Natural killer cell (primary cell): ENCODE results near the gene SNRPA. TPM values are rescaled to one million over a fixed set of nuclear protein-coding genes. Genes with fewer than 3 reads are reported as not detected.

Source experiments
- ATAC-seq, 3 donors: fragments of 150-1000 bp in 2 of 3; fragments of 200-7000 bp in 1 of 3; cut with Tn5 transposase; 1 replicate in 1 of 3; 2 replicates in 2 of 3; pipeline ENCODE4 v1.10.0; 2021; ENCODE audit warnings: mild to moderate bottlenecking in 2 of 3, moderate library complexity in 2 of 3
- DNase-seq, 2 donors: peaks; one replicate each; pipeline versions ENCODE4 v3.0.0 to v3.0.0-alpha.2; 2013 to 2021; ENCODE audit warnings: mixed read lengths in 1 of 2
- H3K27ac ChIP-seq: one replicate; pipeline ENCODE4 v1.5.1; 2013; ENCODE audit warnings: mild to moderate bottlenecking, low read length
- H3K27me3 ChIP-seq: one replicate; pipeline ENCODE4 v1.6.1; 2013; ENCODE audit warnings: low read length; ENCODE audit not compliant: control insufficient read depth, insufficient read depth
- H3K36me3 ChIP-seq: one replicate; pipeline ENCODE4 v1.6.1; 2013; ENCODE audit warnings: low read length; ENCODE audit not compliant: control insufficient read depth, insufficient read depth
- H3K4me1 ChIP-seq: one replicate; pipeline ENCODE4 v1.6.1; 2013; ENCODE audit warnings: low read length; ENCODE audit not compliant: control insufficient read depth, insufficient read depth
- H3K4me3 ChIP-seq: one replicate; pipeline ENCODE4 v1.5.1; 2013; ENCODE audit warnings: low read length
- H3K9me3 ChIP-seq: one replicate; pipeline ENCODE4 v1.6.1; 2013; ENCODE audit warnings: low read length; ENCODE audit not compliant: control insufficient read depth, insufficient read depth
- H3K27ac Mint-ChIP-seq, 2 donors: one replicate each; pipeline ENCODE4 v1.8.0; 2022; ENCODE audit warnings: mild to moderate bottlenecking in 2 of 2, mixed read lengths in 2 of 2, moderate library complexity in 1 of 2
- H3K27me3 Mint-ChIP-seq, 2 donors: one replicate each; pipeline ENCODE4 v1.8.0; 2022; ENCODE audit warnings: low read depth in 2 of 2, mixed read lengths in 2 of 2
- H3K36me3 Mint-ChIP-seq: one replicate; pipeline ENCODE4 v1.8.0; 2022; ENCODE audit warnings: mixed read lengths
- H3K4me1 Mint-ChIP-seq, 2 donors: one replicate each; pipeline ENCODE4 v1.8.0; 2022; ENCODE audit warnings: mixed read lengths in 2 of 2
- H3K4me3 Mint-ChIP-seq: one replicate; pipeline ENCODE4 v1.8.0; 2022; ENCODE audit warnings: mild to moderate bottlenecking, moderate library complexity, mixed read lengths
- H3K9me3 Mint-ChIP-seq, 2 donors: one replicate each; pipeline ENCODE4 v1.8.0; 2022; ENCODE audit warnings: mixed read lengths in 2 of 2
- CTCF ChIP-seq: fragments of 200-600 bp; IDR thresholded peaks from one replicate; pipeline ENCODE4 v1.8.0; 2022; ENCODE audit warnings: antibody characterized with exemption
- WGBS: methylation state at CpG from one replicate; pipeline ENCODE4 v1.1.7; 2013; ENCODE audit warnings: missing lambda C conversion rate; ENCODE audit not compliant: insufficient coverage; 5-methylcytosine and 5-hydroxymethylcytosine counted together
- intact Hi-C: fragments of 100-400 bp; cut with micrococcal nuclease; formaldehyde crosslinking; loops from one replicate; pipeline ENCODE4 v1.14.2; 2022
- total RNA-seq, 4 donors: library from RNA; stranded (reverse); fragments of 120-200 nt in 1 of 4; gene quantifications; one replicate each; pipeline versions ENCODE4 v1.2.3 to v1.2.4, GENCODE V29; 2013 to 2022

The SNRPA gene
- total RNA-seq, 3 donors from 2014 or later (not counting 1 experiment from before 2014, with no cell fraction given), result 56.2 to 65.9 (median 60.9) TPM

- peak overlapping the region; percentile 93 for H3K4me3 Mint-ChIP-seq
- H3K27me3 ChIP-seq, result no peaks in the 10 kb centered on the region
- peak overlapping the region; percentile 35 for H3K4me3 ChIP-seq
- DNase-seq (peak; percentile 93 to 96), ATAC-seq (peak; percentile 61 to 82 (median 72))
- H3K27me3 Mint-ChIP-seq, result no peaks in the 10 kb centered on the region
- TF ChIP-seq CTCF, result no peak
- peak overlapping the region; percentile 99 for H3K27ac Mint-ChIP-seq
- H3K9me3 Mint-ChIP-seq, result no peaks in the 10 kb centered on the region
- no peaks in the 10 kb centered on the region for H3K36me3 Mint-ChIP-seq
- H3K4me1 ChIP-seq, result peaks cover 53% of the 10 kb centered on the region
- intact Hi-C loops, result loop anchor here (1.0 to 5.0 kb wide), 3 partner anchors 24 to 42 kb away; partner anchors contain the start of genes ACTMAP and NUMBL
- WGBS, result 2% methylated on average over 31 of the region's 31 CpGs
- H3K9me3 ChIP-seq, result no peaks in the 10 kb centered on the region
- H3K4me1 Mint-ChIP-seq, result peaks cover 40 to 59% of the 10 kb centered on the region in 2 donors
- peak overlapping the region; percentile 92 for H3K27ac ChIP-seq
- H3K36me3 ChIP-seq, result peaks cover 9% of the 10 kb centered on the region
These were observed 36.3 kb upstream of the SNRPA start for GRCh38 chr19:40714441-40715299.

DNA sequence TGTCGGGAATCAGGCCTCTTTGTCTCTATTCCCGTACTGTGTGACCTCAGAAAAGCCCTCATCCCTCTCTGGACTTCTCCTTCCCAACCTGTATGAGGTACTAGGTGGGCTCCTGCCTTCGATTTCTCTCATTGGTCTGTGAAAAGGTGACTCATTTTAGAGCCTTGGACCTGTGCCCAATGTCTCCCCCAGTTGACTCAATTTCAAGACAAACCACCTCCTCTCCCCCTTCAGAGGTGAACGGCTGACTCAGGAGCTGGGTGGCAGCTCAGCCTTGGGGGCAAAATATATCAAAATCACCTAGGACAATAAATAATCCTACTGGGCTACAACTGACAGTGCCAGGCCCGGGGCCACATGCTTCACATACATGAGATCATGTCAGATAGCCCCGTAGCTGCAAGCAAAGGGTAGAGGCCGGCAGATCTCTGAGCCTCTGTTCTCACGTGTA is 34.9 kb upstream of the SNRPA start:
- no peaks in the 10 kb centered on the region for H3K36me3 Mint-ChIP-seq
- TF ChIP-seq CTCF, result no peak
- ATAC-seq (peak in 1 of 3 donors; percentile 19), DNase-seq (peak; percentile 64 to 77)
- Histone ChIP-seq H3K36me3 (peaks cover 2% of the 10 kb centered on the region), H3K4me1 (peaks cover 63% of the 10 kb centered on the region), H3K27ac (peak overlapping the region; percentile 92), H3K9me3 (no peaks in the 10 kb centered on the region), H3K27me3 (no peaks in the 10 kb centered on the region), H3K4me3 (peak overlapping the region; percentile 83)
- peaks cover 50 to 70% of the 10 kb centered on the region in 2 donors for H3K4me1 Mint-ChIP-seq
- WGBS, result 14% methylated on average over 8 of the region's 8 CpGs
- no peaks in the 10 kb centered on the region for H3K27me3 Mint-ChIP-seq
- H3K4me3 Mint-ChIP-seq, result peak overlapping the region; percentile 93
- intact Hi-C loops, result loop anchor here (1.0 to 5.0 kb wide), 3 partner anchors 44 to 83 kb away; partner anchors contain the start of genes EGLN2 and RAB4B
- peak overlapping the region; percentile 99 for H3K27ac Mint-ChIP-seq
- H3K9me3 Mint-ChIP-seq, result no peaks in the 10 kb centered on the region

DNA sequence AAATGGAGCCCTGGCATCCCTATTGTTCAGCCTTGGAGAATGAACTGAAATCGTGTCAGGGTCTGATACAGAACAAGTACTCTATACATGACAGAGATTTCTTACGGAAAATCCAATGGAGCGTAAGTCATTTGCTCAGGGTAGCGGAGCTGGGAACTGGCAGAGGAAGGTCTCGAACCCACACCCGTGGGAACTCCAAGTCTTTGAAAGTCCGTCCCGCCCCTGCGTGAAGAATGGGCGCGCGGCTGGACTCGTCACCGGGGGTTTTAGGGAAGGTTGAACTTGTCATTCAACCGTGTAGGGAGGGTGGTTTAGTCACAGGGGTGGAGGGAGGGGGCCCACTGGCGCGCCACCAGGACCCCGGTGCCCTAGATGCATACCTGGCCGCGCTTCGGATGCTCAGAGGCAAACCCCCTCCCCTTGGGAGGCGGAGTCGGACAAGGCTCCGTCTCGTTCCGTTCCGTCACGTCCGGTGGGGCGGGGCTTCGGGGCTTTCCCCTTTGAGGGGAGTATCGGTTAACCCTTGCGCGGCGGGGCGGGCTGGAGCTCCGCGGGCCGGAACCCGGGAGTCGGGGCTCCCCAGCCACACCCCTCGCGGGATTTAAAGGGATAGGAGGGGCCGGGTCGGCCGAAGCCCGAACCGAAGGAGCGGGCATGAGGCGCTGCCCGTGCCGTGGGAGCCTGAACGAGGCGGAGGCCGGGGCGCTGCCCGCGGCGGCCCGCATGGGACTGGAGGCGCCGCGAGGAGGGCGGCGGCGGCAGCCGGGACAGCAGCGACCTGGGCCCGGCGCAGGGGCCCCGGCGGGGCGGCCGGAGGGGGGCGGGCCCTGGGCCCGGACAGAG is 34.3 kb upstream of the SNRPA start, which contains the start of the genes COQ8B and ITPKC:
Gene COQ8B (minus strand): TSS at position 405 of the 843 bp plus-strand sequence. CDS start 2,254 bp downstream, outside the sequence.
Gene ITPKC (plus strand): TSS at position 631 of the 843 bp plus-strand sequence. CDS start 24 bp downstream, at position 655.
- Histone ChIP-seq H3K27me3 (no peaks in the 10 kb centered on the region), H3K4me1 (peaks cover 64% of the 10 kb centered on the region), H3K9me3 (no peaks in the 10 kb centered on the region), H3K4me3 (peak within 1 kb of the TSS; percentile 83), H3K36me3 (peaks cover under 1% of the 10 kb centered on the region), H3K27ac (peak within 1 kb of the TSS; percentile 92)
- H3K4me1 Mint-ChIP-seq, result peaks cover 51 to 67% of the 10 kb centered on the region in 2 donors
- peak within 1 kb of the TSS; percentile 99 for H3K27ac Mint-ChIP-seq
- peak; percentile 99 to 100 for DNase-seq
- H3K36me3 Mint-ChIP-seq, result no peaks in the 10 kb centered on the region
- intact Hi-C loops, result loop anchor here (1.0 to 5.0 kb wide), 3 partner anchors 44 to 82 kb away; partner anchors contain the start of genes EGLN2 and RAB4B
- under 1% methylated on average over 76 of the region's 76 CpGs for WGBS
- no peak for TF ChIP-seq CTCF
- H3K4me3 Mint-ChIP-seq, result peak within 1 kb of the TSS; percentile 93
- no peaks in the 10 kb centered on the region for H3K9me3 Mint-ChIP-seq
- no peaks in the 10 kb centered on the region for H3K27me3 Mint-ChIP-seq
- peak; percentile 69 to 91 (median 76) for ATAC-seq
